ENCODE measurements around the gene TM9SF2.
A peak's percentile ranks its signal among the peaks of the same experiment; 100 is the strongest.
"Not testable (repeated sequence)": the region's sequence is repeated elsewhere in the genome, so short reads cannot be mapped to it uniquely, and the experiment has no call there.

TM9SF2 gene

DNA sequence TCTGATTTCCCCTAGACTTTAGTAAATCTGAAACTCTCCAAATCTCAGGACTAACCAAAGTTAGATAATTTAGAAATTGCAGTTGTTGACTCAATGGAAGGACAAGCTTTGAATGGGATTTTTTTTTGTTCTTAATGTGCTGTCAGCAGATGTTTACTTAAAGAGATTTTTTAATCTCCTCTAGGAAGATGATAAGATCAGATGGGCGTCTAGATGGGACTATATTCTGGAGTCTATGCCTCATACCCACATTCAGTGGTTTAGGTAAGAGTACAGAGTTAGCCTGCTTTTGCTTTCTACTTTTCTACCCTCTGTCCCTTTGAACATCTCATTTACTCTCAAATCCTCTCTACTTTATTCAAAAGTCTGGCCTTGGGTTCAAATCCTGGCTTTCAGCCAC is 39.3 kb downstream of the TM9SF2 start:
- DNase-seq: no peak

GRCh38 chr13:99542788-99543406 is 41.6 kb downstream of the TM9SF2 start:
- no peak for DNase-seq

- DNase-seq: no peak
These were observed 44.1 kb downstream of the TM9SF2 start for GRCh38 chr13:99545361-99545760.

DNA sequence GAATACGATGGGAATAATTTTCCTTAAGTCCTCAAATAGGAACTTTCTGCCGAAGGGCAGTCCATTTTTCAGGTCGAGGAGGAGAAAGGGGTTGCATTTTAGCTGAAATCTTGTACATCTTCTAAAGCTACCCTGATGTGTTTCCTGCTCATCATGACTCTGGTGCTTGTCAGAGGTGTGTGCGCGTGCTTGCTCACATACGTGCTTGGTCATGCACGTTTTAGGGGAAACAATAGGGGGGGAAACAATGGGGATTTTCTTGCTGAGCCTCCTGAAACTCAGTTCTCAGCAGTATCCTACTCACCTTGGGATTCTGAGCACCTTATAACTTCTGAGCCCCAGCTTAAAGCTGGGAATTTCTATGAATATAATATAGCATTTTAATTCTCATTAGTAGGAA is 44.7 kb downstream of the TM9SF2 start:
- DNase-seq: no peak

GRCh38 chr13:99546878-99547277 is 45.6 kb downstream of the TM9SF2 start:
- no peak for DNase-seq

- no peak for DNase-seq
These were observed 47.2 kb downstream of the TM9SF2 start for GRCh38 chr13:99548448-99548847.

DNA sequence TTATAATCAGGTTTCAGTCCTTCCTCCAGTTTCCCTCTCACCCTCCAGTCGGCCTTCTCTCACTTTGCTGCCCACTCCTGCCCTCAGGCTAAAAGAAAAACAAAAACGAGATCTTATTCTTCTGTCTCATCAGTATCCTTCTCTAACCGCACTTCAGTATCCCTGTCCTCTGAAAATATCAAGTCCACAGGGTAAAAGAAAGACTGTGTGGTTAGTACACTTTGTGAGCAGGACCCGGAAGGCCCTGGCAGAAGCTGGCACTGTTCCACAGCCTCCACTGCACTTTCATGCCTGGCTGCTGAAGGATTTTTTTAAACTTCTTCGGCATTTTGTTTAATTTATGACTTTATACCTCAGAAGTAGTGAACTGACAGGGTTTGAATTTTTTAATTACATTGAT is 51.8 kb downstream of the TM9SF2 start:
- DNase-seq: no peak

DNA sequence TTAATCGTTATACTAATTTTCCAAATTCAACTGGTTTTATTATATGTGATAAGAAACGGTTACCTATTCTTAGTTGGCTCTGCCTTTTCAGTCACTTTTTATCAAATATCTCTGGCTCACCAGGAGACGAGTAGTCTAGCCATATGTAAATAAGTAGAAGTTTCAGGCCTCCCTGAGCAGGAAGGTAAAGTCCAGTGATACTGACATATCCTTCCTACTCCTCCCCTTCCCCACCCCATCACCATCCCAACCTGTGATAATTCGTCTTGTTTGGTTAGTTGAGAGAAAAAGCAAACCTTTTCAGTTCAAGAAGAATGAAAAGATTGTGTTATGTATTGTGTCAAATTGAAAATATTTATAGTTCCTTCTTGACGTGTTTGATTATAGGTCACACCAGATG is 53.9 kb downstream of the TM9SF2 start:
- DNase-seq: no peak

- no peak for DNase-seq
These were observed 55.7 kb downstream of the TM9SF2 start for GRCh38 chr13:99556867-99557443.

DNA sequence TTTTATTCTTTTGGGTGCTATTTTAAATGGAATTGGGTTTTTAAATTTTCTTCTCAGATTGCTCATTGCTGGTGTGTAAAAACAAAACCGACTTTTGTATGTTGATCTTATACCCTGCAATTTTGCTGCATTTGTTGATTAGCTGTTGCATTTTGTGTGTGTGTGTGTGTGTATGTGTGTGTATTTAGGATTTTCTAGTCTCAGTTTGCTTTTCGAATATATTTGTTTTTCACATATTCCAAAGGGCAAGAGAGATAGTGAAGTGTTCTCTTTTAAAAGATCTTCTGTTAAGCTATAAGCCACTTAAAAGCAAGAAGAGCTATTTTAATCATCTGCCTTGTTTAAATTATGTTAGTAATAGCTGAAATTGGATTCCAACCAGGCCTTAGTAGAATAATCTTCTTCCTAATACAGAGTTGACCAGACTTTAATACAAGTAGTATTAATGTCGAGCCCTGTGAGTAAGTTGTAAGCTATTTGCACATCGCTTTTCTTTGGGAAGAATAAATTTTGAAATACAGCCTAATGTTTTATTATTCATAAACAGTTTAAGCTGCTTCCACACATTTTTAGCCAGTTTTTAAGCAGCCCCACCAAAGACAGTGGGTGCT is 57.4 kb downstream of the TM9SF2 start:
- peak; percentile 6 for DNase-seq

DNA sequence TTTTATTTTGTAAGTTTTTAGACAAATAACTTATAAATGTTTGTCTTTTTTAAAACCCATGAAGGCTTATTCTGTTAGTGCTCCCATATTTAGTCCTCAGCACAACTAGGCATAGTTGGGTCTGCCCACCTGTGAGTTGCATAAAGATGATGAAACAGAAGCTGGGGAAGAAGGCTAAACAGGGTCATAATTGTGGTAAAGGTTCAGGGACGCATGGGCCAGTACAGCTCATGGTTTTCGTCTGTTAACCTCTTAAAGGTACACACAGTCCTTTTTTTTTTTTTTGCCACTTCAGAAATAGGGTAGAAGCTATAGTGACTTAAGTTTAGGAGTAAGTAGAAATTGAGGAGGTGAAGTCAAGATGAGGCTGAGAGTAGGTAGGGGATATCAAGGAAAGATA is 58.3 kb downstream of the TM9SF2 start:
- DNase-seq: no peak

GRCh38 chr13:99563404-99563803 is 62.1 kb downstream of the TM9SF2 start:
- no peak for DNase-seq

DNA sequence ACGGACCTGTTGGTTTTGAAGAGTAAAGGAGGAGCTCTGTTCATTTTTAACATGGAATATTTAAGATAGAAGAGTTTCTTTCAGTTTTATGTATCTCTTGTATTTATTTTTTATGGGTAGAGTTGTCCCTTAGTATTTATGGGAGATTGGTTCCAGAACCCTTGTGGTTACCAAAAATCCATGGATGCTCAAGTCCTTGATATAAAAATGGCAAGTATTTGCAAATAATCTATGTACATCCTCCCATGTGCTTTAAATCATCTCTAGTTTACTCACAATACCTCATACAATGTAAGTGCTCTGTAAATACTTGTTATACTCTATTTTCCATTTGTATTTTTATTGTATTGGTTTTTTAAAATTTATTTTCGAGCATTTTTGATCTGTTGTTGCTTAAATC is 63.1 kb downstream of the TM9SF2 start:
- DNase-seq: peak; percentile 34

DNA sequence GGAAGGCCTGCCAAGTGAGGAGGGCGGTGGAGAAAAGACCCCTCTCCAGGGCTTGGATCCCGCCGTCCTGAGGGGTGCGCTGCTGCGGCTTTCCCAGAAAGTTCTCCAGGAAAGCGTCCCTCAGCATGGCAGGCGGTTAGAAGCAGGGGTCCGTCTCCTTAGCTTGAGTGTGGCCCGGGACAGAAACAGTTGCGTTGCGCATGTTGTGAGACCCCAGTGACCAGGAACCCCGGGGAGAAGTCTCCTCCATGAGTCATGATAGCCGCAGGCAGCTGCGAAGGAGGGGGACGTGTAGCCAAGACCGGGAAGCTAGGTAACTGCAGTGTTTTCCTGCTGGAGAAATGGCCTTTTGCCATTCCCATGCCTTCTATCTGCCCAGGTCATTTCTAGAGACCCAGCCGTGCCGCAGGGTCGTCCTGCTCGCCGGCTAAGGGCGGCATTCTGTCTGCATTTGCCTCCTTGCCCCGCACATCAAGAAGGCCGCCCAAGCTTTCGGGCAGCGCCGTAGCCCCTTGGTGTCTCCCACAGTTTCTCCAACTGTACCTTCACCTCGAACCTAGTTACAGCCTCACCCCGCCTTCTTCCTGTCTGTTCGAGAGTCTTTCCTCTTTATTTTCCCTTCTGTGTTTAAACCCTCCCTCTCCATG is 64.3 kb downstream of the TM9SF2 start:
- DNase-seq: no peak

GRCh38 chr13:99566125-99567083 is 65.1 kb downstream of the TM9SF2 start:
- no peak for DNase-seq

DNA sequence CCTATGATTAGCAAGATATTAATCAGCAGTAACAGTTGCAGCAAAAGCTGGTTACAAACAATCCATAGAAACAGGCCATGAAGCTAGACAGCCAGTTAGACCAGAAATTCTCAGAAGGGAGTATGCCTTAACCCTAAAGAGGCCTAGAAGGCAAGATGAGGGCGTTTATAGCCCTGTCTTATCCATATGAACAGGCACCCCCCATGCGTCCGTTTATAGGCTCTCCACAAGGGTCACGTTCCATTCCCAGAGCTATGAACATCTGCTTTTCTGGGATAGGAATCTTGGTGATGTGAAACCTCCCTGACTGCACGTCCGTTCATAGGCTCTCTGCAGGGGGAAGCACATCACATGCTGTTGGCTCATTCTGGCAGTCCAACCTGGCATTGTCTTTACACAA is 67.6 kb downstream of the TM9SF2 start:
- not testable (repeated sequence) for DNase-seq

GRCh38 chr13:99572131-99572530 is 70.9 kb downstream of the TM9SF2 start:
- peak; percentile 73 for DNase-seq

- DNase-seq: peak; percentile 41
These were observed 71.6 kb downstream of the TM9SF2 start for GRCh38 chr13:99572921-99573320.

GRCh38 chr13:99575376-99576120 is 74.3 kb downstream of the TM9SF2 start:
- DNase-seq: no peak

- no peak for DNase-seq
These were observed 77.0 kb downstream of the TM9SF2 start for GRCh38 chr13:99577934-99578917.
